Measurements from ENCODE around the gene OR2K2. TPM values are rescaled to one million over a fixed set of nuclear protein-coding genes. Genes with fewer than 3 reads are reported as not detected.
"Not testable (repeated sequence)": the region's sequence is repeated elsewhere in the genome, so short reads cannot be mapped to it uniquely, and the experiment has no call there.

Gene OR2K2
- polyA plus RNA-seq, 3 donors = not detected

- peaks cover 0 to 3% (median 0%) of the 10 kb centered on the region in 3 donors for H3K27me3 Mint-ChIP-seq (ENCODE audit: low read depth in 3 of 3)
- Histone ChIP-seq H3K27me3 (ENCODE audit: control insufficient read depth in 2 of 2, insufficient read depth in 2 of 2, low read length in 2 of 2) (no peaks in the 10 kb centered on the region), H4K20me1 (ENCODE audit: insufficient read depth, low read length) (no peaks in the 10 kb centered on the region), H3K9ac (ENCODE audit: insufficient read depth, low read length, poor library complexity, severe bottlenecking) (no peak overlapping the region), H3K79me2 (ENCODE audit: insufficient read depth, low read length) (no peaks in the 10 kb centered on the region), H3K4me3 (replicated peaks in 1 of 3; ENCODE audit: low read depth in 2 of 3, low read length in 3 of 3) (peak overlapping the region in 1 of 3 experiments; percentile 20), H3K9me3 (replicated peaks in 1 of 2; ENCODE audit: control insufficient read depth in 1 of 2, insufficient read depth in 1 of 2, low read length in 2 of 2) (no peaks in the 10 kb centered on the region), H3K27ac (ENCODE audit: low read depth in 1 of 2, low read length in 2 of 2) (peak overlapping the region; percentile 47 to 69), H3K36me3 (replicated peaks in 1 of 2; ENCODE audit: control insufficient read depth in 1 of 2, insufficient read depth in 2 of 2, low read length in 2 of 2) (no peaks in the 10 kb centered on the region), H3K4me1 (ENCODE audit: control insufficient read depth in 1 of 2, insufficient read depth in 2 of 2, low read length in 2 of 2) (peaks cover 26 to 36% of the 10 kb centered on the region in 2 donors), H3K4me2 (replicated peaks; ENCODE audit: extremely low read depth, low read length, poor library complexity, severe bottlenecking) (peak overlapping the region; percentile 27), H2AFZ (ENCODE audit: insufficient read depth, low read depth, low read length, poor library complexity, severe bottlenecking) (peak overlapping the region; percentile 22)
- 100% methylated on average over 2 of the region's 4 CpGs for WGBS (ENCODE audit: insufficient coverage)
- peak overlapping the region in 1 of 2 donors; percentile 62 for H3K4me3 Mint-ChIP-seq
- H3K4me1 Mint-ChIP-seq = peaks cover 48% of the 10 kb centered on the region
- TF ChIP-seq CTCF (IDR thresholded peaks at IDR 0.05) = no peak
- H3K9me3 Mint-ChIP-seq = peaks cover 0 to 3% (median 0%) of the 10 kb centered on the region in 7 donors
- intact Hi-C loops (cut with micrococcal nuclease) = no loop called here
- peak in 1 of 3 donors; percentile 42 for DNase-seq
- no peaks in the 10 kb centered on the region for H3K36me3 Mint-ChIP-seq
- peak overlapping the region in 5 of 7 donors; percentile 23 to 88 (median 64) for H3K27ac Mint-ChIP-seq
Observed at GRCh38 chr9:111284703-111285102, 45.3 kb downstream of the OR2K2 start.

GRCh38 chr9:111282845-111283244 lies 47.2 kb downstream of the OR2K2 start:
- H3K4me3 ChIP-seq (replicated peaks in 1 of 3; ENCODE audit: low read depth in 2 of 3, low read length in 3 of 3) = no peak overlapping the region
- no peak for TF ChIP-seq CTCF (IDR thresholded peaks at IDR 0.05)
- no peak overlapping the region for H3K27ac ChIP-seq (ENCODE audit: low read depth in 1 of 2, low read length in 2 of 2)
- no peaks in the 10 kb centered on the region for H3K79me2 ChIP-seq (ENCODE audit: insufficient read depth, low read length)
- Mint-ChIP-seq H3K36me3 (no peaks in the 10 kb centered on the region), H3K4me3 (no peak overlapping the region), H3K9me3 (peaks cover 0 to 3% (median 0%) of the 10 kb centered on the region in 7 donors), H3K27ac (peak overlapping the region in 2 of 7 donors; percentile 37 to 87), H3K27me3 (ENCODE audit: low read depth in 3 of 3) (peaks cover 0 to 7% (median 0%) of the 10 kb centered on the region in 3 donors), H3K4me1 (peaks cover 39% of the 10 kb centered on the region)
- WGBS (ENCODE audit: insufficient coverage) = 0% methylated on average over 1 of the region's 2 CpGs
- H3K9ac ChIP-seq (ENCODE audit: insufficient read depth, low read length, poor library complexity, severe bottlenecking) = no peak overlapping the region
- intact Hi-C loops (cut with micrococcal nuclease) = no loop called here
- no peaks in the 10 kb centered on the region for H3K36me3 ChIP-seq (replicated peaks in 1 of 2; ENCODE audit: control insufficient read depth in 1 of 2, insufficient read depth in 2 of 2, low read length in 2 of 2)
- peak in 2 of 3 donors; percentile 15 to 18 for DNase-seq
- H3K4me1 ChIP-seq (ENCODE audit: control insufficient read depth in 1 of 2, insufficient read depth in 2 of 2, low read length in 2 of 2) = peaks cover 26 to 32% of the 10 kb centered on the region in 2 donors
- no peak overlapping the region for H2AFZ ChIP-seq (ENCODE audit: insufficient read depth, low read depth, low read length, poor library complexity, severe bottlenecking)
- H3K27me3 ChIP-seq (ENCODE audit: control insufficient read depth in 2 of 2, insufficient read depth in 2 of 2, low read length in 2 of 2) = peaks cover 0 to under 1% of the 10 kb centered on the region in 2 donors
- H4K20me1 ChIP-seq (ENCODE audit: insufficient read depth, low read length) = no peaks in the 10 kb centered on the region
- H3K9me3 ChIP-seq (replicated peaks in 1 of 2; ENCODE audit: control insufficient read depth in 1 of 2, insufficient read depth in 1 of 2, low read length in 2 of 2) = no peaks in the 10 kb centered on the region
- no peak overlapping the region for H3K4me2 ChIP-seq (replicated peaks; ENCODE audit: extremely low read depth, low read length, poor library complexity, severe bottlenecking)

GRCh38 chr9:111280795-111281194 lies 49.2 kb downstream of the OR2K2 start:
- H3K79me2 ChIP-seq (ENCODE audit: insufficient read depth, low read length); H3K27me3 ChIP-seq (ENCODE audit: control insufficient read depth in 2 of 2, insufficient read depth in 2 of 2, low read length in 2 of 2); H3K36me3 Mint-ChIP-seq; H3K27ac Mint-ChIP-seq; H3K27me3 Mint-ChIP-seq (ENCODE audit: low read depth in 3 of 3); H2AFZ ChIP-seq (ENCODE audit: insufficient read depth, low read depth, low read length, poor library complexity, severe bottlenecking); H3K36me3 ChIP-seq (replicated peaks in 1 of 2; ENCODE audit: control insufficient read depth in 1 of 2, insufficient read depth in 2 of 2, low read length in 2 of 2); H3K9me3 Mint-ChIP-seq; H3K9me3 ChIP-seq (replicated peaks in 1 of 2; ENCODE audit: control insufficient read depth in 1 of 2, insufficient read depth in 1 of 2, low read length in 2 of 2); DNase-seq; H3K4me3 ChIP-seq (replicated peaks in 1 of 3; ENCODE audit: low read depth in 2 of 3, low read length in 3 of 3); H3K27ac ChIP-seq (ENCODE audit: low read depth in 1 of 2, low read length in 2 of 2); H4K20me1 ChIP-seq (ENCODE audit: insufficient read depth, low read length); H3K9ac ChIP-seq (ENCODE audit: insufficient read depth, low read length, poor library complexity, severe bottlenecking); H3K4me2 ChIP-seq (replicated peaks; ENCODE audit: extremely low read depth, low read length, poor library complexity, severe bottlenecking); H3K4me3 Mint-ChIP-seq; intact Hi-C loops (cut with micrococcal nuclease): not testable (repeated sequence)
- peaks cover 22 to 27% of the 10 kb centered on the region in 2 donors for H3K4me1 ChIP-seq (ENCODE audit: control insufficient read depth in 1 of 2, insufficient read depth in 2 of 2, low read length in 2 of 2)
- peaks cover 40% of the 10 kb centered on the region for H3K4me1 Mint-ChIP-seq
- no CpG with 5 or more reads among the region's 1 CpG for WGBS (ENCODE audit: insufficient coverage)

Measured in CD14-positive monocyte (primary cell).